ENCODE results near the gene LRFN2. TPM values are rescaled to one million over a fixed set of nuclear protein-coding genes. Genes with fewer than 3 reads are reported as not detected.

LRFN2 gene
- total and polyA plus RNA-seq, 2 of the 8 experiments (the other 6 are each of a cell fraction or from before 2014, with no cell fraction given): 2.3 TPM

GRCh38 chr6:40387871-40388264 lies 199.3 kb downstream of the LRFN2 start (continued):
- TF ChIP-seq CHD7 (IDR thresholded peaks at IDR 0.05; ENCODE audit: insufficient replicate concordance, low read length): no peak
- no peak for TF ChIP-seq PHF8 (conservative IDR thresholded peaks at IDR 0.05; ENCODE audit: low read depth, low read length)
- no peak for TF ChIP-seq USF2 (IDR thresholded peaks at IDR 0.05; ENCODE audit: low read length)

Measured in H1 (cell line).